ENCODE measurements around the gene CDH4. TPM values are rescaled to one million over a fixed set of nuclear protein-coding genes. Genes with fewer than 3 reads are reported as not detected.
A peak's percentile ranks its signal among the peaks of the same experiment; 100 is the strongest.

The CDH4 gene
- total and polyA plus RNA-seq, 9 of the 15 experiments (the other 6 are each of a cell fraction or from before 2014, with no cell fraction given) = 0.04 TPM; not detected in 8

DNA sequence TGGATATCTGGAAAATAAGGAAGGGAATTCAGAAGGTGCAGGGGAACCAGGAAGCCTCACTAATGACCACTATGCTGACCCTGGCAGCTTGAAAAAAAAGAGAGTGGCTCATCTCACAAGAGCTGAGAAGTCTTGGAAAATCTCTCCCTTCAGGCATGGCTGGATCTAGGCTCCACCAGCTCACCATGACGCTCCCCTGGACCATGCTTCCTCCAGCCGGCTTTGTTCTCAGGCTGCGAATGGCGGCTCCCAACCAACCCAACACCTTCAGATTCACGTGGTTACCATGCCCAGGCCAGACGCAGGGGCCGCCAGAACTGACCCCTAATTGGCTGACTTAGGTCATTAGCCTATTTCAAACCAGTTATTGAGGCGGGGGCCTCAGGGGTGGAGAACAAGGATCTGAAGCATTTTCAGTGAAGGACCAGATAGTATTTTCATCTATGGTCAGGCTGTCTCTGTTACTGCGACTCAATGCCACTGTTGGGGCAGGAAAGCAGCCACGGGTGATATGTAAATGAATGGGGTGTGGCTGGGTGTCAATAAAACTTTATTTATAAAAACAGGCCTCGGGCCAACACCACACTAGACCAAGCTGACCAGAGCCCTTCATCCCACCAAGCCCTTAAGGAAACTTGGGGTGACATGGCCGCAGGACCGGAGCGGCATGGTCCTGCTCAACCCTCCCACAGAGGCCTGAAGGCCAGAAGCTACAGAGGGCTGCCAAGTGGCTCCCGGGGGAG, 653.9 kb downstream of the CDH4 start:
- no peak overlapping the region for H3K9ac ChIP-seq (ENCODE audit: insufficient read depth in 1 of 2, low read depth in 2 of 2, low read length in 2 of 2)
- intact Hi-C loops (cut with micrococcal nuclease) (no loop called here), in situ Hi-C loops (cut with MboI) (no loop called here)
- peaks cover 72 to 94% of the 10 kb centered on the region in 2 experiments for H3K27me3 ChIP-seq (ENCODE audit: control insufficient read depth in 2 of 2, insufficient read depth in 2 of 2, low read length in 2 of 2)
- no peaks in the 10 kb centered on the region for H4K20me1 ChIP-seq (replicated peaks; ENCODE audit: control insufficient read depth, insufficient read depth, low read length)
- no peaks in the 10 kb centered on the region for H3K9me1 ChIP-seq (ENCODE audit: control insufficient read depth, insufficient read depth, low read length)
- ChIA-PET CTCF (ENCODE audit: low intra/inter-chr PET ratio) (no interaction called here), POLR2A (no interaction called here)
- H3K4me2 ChIP-seq (ENCODE audit: insufficient read depth, low read length) = no peak overlapping the region
- FAIRE-seq = no peak
- 0 out of 2 replicates have a peak, but pooled peaks cover 2% of the 10 kb centered on the region for H3K9me3 ChIP-seq (replicated peaks; ENCODE audit: control insufficient read depth, insufficient read depth, low read depth, low read length)
- no peak for DNase-seq (ENCODE audit: extremely low read depth in 1 of 4, low spot score in 3 of 4)
- WGBS (ENCODE audit: insufficient coverage, low coverage, missing lambda C conversion rate) = 1% methylated on average over 15 of the region's 15 CpGs
- H3K4me3 ChIP-seq = no peak overlapping the region
- peaks cover 0 to 28% of the 10 kb centered on the region in 2 experiments; a peak in 2 of 5 replicates for H3K4me1 ChIP-seq (replicated peaks in 1 of 2; ENCODE audit: control insufficient read depth in 2 of 2, insufficient read depth in 2 of 2, low read length in 2 of 2)
- H3K27ac ChIP-seq (ENCODE audit: extremely low read depth, low read depth, low read length) = no peak overlapping the region
- H3K36me3 ChIP-seq (ENCODE audit: control insufficient read depth, insufficient read depth, low read length) = no peaks in the 10 kb centered on the region
- no TSS peak for BruUV-seq (replicated peaks)
- no peaks in the 10 kb centered on the region for H3K79me2 ChIP-seq (ENCODE audit: control insufficient read depth, insufficient read depth, low read length)
- H2AFZ ChIP-seq (ENCODE audit: low read depth, low read length) = no peak overlapping the region
- ATAC-seq = no peak
- TF ChIP-seq FIP1L1 (IDR thresholded peaks at IDR 0.05; ENCODE audit: low read depth, low read length, poor library complexity, severe bottlenecking) (no peak), ZBTB40 (IDR thresholded peaks at IDR 0.05) (peak; percentile 94), ZBTB40 (CRISPR knock-in tag; IDR thresholded peaks at IDR 0.05) (peak; percentile 94), RB1 (IDR thresholded peaks at IDR 0.05; ENCODE audit: low read depth) (no peak), MTA3 (IDR thresholded peaks at IDR 0.05; ENCODE audit: borderline replicate concordance) (no peak), SREBF2 (CRISPR knock-in tag; IDR thresholded peaks at IDR 0.05) (no peak), ZNF766 (CRISPR knock-in tag; conservative IDR thresholded peaks at IDR 0.05) (no peak), ZNF140 (CRISPR knock-in tag; IDR thresholded peaks at IDR 0.05) (no peak)
- TF ChIP-seq, protein P1, sequence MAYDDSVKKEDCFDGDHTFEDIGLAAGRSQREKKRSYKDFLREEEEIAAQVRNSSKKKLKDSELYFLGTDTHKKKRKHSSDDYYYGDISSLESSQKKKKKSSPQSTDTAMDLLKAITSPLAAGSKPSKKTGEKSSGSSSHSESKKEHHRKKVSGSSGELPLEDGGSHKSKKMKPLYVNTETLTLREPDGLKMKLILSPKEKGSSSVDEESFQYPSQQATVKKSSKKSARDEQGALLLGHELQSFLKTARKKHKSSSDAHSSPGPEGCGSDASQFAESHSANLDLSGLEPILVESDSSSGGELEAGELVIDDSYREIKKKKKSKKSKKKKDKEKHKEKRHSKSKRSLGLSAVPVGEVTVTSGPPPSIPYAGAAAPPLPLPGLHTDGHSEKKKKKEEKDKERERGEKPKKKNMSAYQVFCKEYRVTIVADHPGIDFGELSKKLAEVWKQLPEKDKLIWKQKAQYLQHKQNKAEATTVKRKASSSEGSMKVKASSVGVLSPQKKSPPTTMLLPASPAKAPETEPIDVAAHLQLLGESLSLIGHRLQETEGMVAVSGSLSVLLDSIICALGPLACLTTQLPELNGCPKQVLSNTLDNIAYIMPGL (CRISPR knock-in tag; IDR thresholded peaks at IDR 0.05) = no peak
